HG03066 (cell line): ENCODE measurements around the gene MRGPRX2.

Experiments used
- ATAC-seq: cut with Tn5 transposase; IDR thresholded peaks from one replicate; pipeline ENCODE4 v1.9.1; 2021; ENCODE audit warnings: low read depth; ENCODE audit not compliant: unreplicated experiment

The MRGPRX2 gene

DNA sequence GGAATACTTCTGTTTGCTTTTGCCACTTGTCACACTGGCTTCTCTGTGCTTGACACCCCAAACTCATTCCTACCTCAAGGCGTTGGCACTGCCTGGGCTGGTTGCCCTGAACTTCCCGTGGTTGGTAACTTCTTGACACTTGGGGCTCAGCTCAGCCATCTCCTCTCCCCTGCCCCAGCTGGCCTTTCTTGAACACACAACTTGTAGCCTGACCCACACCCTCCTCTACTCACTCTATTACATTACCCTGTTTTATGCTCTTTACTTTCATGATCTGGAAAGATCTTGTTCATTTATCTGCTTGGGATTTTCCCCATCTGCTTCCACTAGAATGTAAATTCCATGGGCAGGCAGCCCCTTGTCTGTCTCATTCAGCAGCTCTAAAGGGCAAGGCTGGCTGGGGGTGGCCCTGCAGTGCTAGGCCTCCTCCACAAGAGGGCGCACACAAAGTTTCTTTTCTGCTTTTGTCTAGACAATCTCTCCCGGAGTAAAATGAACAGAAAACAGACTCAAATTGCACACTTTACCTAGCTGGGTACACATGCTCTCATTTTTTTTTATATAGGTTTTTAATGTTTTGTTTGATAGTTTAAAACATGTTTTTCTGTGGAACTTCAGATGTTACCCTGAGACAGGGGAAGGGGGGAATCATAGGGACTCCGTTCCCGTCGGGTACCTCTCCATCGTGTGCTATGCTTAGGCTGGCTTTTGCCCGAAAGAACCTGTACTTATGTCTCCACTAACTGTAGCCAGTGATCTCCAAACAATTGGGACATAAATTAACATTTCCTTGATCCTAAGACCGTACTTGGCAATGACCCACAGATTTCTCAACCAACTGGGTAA, 16.4 kb upstream of the MRGPRX2 start:
- ATAC-seq = peak; percentile 74

DNA sequence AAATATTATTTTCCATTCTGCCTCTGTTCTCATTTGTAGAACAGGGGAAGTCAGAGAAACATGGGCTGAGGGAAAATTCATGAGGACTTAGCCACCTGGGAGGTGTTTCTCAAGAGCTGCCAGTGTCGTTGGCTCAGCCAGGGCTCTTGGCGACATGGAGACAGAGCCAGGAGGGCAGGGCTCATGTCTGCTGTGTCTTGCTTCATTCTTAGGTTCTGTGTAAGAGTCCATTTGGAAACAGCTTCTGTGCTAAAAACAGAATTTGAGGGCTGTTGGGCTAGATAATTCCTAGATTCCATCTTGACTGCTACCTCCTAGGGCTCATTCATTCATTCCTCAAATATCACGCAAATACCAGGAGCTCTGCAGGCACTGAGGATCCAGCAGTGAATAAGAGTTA, 15.1 kb upstream of the MRGPRX2 start:
- ATAC-seq = no peak

DNA sequence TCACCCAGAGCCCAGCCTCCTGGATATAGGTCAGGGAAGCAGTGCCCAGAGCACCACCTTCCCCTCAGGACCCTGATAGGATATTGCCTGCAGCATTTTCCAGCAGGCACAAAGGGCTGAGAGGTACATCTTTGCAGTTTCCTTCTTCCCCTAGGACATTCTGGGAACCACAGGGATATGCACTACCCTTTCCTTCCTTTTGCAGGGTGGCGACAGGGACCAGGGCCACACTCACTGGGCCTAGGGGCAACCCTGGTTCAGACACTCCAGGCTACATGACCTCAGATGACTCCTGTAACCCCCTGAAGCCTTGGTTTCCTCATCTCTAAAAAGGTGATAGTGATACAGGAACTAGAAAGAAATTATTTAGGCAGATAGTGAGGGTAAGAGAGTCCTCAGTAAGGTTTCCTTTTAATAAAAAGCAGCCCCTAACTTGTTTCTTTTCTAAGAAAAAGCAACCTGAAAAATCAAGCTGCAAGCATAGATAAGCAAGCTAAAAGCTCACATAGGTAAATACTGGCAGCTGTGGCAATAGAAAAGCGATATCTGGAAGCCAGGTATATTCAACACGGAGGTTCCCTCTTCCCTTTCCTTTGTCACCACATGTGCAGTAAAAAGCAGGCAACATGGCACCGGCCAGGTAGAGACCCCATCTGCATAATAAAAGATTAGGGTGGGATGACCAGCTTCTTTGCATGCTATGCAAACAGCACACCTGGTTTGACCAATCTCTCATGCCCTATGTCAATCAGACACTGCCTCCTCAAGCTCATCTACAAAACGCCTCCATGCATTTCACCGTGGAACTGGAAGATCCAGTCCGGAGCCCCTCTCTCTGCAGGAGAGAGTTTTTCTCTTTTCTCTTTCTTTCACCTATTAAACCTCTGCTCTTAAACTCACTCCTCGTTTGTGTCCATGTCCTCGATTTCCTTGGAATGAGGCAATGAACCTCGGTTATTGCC, 13.2 kb upstream of the MRGPRX2 start:
- no peak for ATAC-seq

DNA sequence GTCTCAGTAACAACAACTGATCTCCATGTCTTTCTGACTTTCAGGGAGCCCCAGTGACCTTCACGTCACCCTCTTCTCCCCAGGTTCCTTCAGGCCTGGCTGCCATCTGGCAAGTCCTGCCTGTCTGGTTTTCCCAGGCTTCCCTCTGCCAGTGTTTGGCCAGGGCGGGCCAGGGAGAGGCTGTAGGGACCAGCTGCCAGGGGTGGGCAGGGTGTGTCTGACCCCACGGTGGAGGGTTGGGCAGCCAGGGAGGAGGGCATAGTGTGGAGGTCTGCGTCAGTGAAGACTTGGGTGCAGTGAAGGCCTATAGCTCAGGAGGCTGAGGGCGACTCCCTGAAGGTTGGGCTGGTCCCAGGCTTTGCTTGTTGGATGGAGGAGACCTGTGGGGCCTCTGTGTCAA, 11.9 kb upstream of the MRGPRX2 start:
- ATAC-seq = no peak

DNA sequence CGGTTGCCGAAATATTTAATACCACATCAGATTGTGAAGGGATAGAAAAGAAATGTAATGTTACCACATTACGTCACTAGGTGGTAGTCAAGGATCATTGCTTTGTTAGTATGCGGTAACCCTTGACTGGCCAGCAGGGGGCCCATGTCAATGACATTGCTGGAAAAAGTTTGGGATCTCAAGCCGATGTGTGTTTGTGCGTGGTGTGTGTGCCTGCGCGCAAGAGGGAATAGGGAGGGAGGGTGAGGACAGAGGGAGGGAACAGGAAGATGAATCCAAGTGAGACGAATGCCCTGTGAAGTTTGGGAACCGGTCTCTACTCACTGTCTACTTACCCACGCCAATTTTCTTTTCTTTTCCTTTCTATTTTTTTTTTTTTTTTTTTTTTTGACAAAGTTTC, 10.7 kb upstream of the MRGPRX2 start:
- peak; percentile 94 for ATAC-seq

DNA sequence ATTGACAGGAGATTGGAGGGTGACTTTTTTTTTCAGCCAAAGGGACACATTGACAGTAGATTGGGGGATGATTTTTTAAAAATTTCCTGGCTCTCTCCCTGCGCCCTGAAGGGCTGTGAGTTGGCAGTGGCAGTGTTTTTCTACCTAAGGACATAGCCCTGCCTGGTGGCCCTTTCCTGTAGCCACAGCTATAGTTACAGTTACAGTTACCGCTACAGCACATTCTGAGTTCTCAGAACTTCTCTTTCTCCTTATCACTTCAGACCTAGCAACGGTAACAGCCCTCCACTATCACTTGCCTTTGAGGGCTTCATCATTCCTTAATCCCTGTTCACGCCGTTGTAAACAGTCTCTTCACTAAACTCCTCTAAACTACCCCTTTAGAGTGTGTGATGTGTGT, 684 bp downstream of the MRGPRX2 start:
- no peak for ATAC-seq

DNA sequence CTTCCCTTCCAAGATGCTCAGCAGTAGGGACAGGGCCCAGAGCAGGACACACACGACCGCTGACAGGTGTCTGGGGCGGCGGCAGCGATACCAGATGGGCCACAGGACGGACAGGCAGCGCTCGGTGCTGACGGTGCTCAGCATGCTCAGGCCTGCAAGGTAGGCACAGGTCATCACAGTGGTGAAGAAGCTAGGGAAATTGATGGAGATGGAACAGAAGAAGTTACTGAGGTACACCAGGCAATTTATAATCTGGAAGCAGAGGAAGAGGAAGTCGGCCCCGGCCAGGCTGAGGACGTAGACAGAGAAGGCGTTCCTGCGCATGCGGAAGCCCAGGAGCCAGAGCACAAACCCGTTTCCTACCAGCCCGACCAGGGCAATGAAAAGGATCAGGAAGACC, 4.6 kb downstream of the MRGPRX2 start:
- no peak for ATAC-seq

DNA sequence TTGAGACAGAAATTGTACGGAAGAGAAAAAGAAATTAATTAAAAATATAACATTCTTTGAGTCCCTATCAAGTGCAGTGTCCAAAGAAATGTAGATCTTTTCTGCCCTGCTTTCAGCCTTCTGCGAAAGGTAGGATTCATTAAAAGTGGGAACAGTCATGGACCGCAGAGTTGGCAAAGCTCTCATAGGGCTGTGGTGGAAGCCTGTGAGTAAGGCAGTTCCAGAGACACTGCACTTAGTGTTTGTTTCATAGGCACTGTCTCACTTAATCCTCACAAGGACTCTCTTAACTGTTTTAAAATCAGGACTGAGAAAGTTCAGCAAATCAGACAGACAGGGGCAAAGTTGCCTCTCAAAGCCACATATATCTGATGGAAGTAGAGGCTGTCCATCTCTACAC, 5.5 kb downstream of the MRGPRX2 start:
- ATAC-seq = no peak

DNA sequence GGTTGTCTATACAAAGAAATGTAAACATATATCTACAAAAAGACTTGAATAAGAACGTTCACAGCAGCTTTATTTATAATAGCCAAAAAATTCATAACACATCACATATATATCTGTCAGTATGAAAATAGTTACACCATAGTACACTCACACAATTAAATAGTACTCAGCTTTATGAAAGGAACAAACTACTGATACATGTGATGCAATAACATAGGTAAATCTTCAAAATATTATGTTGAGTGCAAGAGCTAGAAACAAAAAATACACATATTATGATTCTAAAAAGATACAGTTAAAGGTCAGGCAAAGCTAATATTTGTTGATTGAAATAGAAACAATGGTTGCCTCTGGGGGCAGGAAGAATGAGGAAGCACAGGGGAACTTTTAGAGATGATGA, 6.6 kb downstream of the MRGPRX2 start:
- ATAC-seq = no peak

DNA sequence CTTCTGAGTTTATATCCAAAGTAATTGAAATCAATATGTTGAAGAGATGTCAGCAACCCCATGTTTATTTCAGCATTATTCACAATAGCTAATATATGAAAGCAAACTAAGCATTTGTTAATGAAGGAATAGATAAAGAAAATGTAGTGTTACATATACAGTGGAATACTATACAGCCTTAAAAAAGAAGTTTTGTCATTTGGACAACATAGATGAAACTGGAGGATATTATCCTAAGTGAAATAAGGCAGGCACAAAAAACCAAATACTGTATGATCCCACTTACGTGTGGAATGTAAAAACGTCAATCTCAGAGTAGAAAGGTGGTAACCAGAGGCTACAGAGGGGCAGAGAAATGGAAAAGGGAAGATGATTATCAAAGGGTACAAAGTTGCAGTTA, 10.2 kb downstream of the MRGPRX2 start:
- no peak for ATAC-seq

DNA sequence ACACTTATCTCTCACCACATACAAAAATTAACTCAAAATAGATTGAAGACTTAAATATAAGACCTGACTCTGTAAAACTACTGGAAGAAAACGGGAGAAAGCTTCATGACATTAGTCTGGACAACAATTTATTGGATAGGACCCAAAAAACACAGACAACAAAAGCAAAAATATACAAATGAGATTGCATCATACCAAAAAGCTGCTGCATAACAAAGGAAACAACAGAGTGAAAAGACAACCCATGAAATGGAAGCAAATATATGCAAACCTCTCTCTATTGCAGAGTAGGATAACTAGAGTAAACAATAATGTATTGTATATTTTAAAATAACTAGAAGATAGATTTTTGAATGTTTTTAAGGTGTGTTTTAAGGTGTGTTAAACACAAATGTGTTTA, 11.2 kb downstream of the MRGPRX2 start:
- no peak for ATAC-seq

DNA sequence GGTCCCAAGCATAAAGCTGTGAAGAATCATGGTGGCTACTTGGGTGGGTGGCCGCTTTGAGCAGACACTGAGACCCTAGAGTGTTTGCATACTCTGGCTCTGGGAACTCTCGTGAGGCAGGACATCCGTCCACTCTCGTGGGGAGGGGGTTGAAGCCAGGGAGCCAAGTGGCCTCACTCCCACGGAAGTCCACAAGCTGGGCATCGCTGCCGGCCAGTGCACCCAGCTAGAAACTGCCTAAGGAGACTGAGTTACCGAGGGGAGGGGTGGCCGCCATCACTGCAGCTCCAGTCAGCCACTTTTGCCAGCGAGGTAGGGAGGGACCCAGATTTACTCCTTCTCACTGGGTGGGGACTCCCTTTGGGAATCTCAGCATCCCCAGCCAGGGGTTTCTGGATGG, 20.5 kb downstream of the MRGPRX2 start:
- ATAC-seq = no peak

DNA sequence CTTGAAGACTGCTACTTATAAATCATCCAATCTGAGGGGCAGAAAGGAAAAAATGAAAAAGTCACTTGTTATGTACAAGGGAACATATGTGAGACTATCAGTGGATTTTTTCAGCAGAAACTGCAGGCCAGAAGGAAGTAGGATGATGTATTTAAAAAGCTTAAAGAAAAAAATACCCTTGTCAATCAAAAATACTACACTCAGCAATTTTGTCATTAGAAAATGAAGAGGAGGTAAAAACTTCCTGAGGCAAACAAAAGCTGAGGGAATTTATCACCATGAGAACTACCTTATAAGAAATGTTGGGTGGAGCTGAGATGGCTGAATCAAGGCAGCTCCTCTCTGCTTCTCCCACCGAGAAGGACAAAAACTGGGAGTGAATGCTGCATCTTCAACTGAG, 21.1 kb downstream of the MRGPRX2 start:
- no peak for ATAC-seq

DNA sequence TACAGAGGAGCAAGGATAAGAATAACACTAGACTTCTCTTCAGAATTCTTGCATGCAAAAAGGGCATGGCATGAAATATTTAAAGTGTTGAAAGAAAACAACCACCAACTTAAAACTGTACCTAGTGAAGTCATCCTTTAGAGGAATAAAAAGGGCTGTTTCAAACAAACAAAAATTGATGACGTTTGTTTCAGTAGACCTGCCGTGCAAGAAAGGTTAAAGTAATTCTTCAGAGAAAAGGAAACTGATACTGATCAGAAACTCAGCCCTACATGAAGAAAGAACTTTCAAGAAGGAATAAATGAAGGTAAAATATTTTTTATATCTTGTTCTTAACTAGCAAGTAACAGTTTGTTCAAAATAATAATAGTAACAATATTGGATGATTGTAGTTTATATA, 27.5 kb downstream of the MRGPRX2 start:
- no peak for ATAC-seq

DNA sequence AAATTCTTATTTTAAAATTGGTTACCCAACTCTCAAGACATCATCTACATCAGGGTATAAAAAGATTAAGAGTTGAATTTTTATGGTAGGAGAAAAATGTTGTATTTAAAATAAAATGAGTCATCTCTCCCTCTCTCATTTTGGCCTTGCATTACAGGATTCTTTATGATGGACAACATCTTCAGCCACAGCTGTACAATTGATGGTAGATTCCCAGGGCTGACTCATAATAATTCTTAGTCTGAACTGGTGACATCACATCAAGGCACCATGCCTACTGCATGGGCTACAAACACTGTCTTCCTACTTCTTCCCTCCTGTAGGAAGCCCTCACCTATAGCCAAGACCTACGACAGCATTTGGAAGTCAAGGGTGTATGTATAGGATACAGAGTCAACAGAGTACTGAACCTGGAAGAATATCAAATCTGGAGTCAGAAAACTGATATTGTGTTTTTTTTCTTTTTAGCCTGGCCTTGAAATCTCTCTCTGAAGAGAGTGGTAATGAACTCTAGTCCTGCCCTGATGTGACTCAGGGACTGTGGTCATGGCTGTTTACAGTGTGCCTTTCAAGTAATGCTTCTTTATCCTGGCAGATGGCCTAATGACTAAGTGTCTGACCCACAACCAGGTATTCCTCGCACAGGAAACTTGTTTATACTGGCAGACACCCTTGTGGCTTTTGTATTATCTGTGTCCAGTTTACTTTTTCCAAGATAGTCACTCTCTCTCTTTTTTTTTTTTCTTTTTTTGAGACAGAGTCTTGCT, 32.5 kb downstream of the MRGPRX2 start:
- ATAC-seq = no peak

DNA sequence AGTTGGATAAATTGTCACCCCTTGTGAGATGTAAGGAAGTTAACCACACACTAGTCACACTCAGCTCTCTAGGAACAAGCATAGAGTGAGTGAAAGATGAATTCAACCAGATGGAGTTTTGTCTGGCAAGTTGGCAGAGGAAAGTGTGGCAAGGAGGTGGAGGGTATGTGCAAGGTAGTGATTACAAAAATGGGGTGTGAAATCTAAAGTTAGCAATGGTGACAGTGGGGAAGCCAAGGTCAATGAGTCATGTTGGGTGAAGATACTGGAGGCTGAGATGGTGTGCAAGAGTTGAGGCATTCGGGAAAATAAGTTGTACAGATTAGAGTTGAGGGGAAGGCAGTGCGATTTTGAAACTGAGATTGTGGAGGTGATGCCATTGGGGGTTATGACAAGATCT, 33.7 kb downstream of the MRGPRX2 start:
- no peak for ATAC-seq

DNA sequence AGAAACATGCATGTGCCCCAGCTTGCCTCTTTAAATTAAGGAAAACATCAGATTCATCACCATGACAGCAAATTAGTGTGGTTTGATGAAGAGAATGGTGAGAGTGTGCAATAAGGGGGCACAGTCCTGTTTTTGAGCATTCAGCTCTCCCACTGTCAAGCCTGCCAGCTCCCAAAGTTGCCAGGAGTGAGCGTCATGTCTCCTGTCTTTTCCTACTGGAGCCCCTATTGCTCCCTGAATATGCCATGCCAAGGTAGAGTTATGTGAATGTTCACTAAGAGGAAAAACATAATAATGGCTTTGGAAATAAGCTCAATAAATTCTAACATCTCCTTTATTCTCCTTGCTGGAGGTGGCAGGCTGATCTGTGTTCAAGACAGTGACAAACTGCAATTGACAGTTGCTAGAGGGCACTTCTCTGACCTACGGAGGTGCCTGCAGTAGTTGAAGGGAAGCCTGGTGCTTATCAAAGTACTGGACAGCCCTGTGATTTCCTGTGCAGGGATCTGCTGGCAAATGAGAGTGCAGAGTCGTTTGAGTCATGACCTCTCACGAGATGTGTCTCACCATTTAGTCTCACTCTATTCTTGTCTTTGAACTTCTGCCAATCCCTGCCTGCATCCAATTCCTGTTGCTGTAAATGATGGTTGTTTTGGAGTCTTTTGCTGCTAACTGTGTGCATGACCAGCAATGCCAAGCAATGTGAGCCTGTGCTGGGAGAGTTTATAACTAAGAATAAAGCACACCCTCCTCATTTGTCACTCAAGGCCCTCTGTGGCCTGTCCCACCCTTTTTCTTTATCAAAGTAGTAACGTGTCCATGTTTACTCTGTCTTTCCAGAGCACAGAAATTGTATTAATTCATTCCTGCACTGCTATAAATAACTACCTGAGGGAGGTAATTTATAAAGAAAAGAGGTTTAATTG, 34.8 kb downstream of the MRGPRX2 start:
- ATAC-seq = no peak

DNA sequence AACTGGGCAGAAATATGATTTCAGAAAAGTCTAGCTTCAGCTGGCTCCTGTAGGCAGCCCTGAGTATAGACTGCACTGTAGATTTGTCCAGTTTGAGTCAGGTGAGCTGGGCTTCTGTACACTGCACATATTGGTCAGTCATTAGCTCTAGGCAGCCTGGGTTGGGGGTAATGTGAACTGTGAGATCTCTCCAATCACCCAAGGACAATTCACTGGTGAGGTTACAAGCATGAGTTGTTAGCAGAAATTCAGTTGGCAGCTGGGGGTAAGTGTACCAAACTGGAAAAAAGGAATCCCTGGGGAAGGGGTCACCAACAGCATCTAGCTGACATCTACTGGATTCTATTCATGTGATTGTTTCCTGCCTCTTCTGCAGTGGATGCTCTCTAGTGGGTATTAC, 39.7 kb downstream of the MRGPRX2 start:
- ATAC-seq = no peak

DNA sequence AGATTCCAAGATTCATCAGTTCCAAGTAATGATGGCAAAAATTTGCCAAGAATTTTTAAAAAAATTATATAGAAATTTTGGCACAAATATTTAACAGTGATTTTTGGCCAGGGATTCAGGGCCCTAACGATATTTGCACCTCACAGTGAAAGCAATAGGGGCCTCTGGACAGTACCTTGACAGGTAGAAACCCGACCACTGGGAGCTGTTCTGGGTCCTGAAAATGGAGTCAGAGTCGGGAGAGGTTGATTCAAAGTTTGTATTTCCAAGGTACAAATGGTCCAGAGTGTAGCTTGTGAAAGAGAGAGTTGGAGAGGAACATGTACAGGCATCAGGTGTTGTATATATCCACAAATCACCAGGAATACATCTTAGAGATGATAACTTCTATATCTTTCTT, 41.6 kb downstream of the MRGPRX2 start:
- ATAC-seq = no peak
